ENCODE measurements around the gene HAPLN2.
"Not testable (repeated sequence)": the region's sequence is repeated elsewhere in the genome, so short reads cannot be mapped to it uniquely, and the experiment has no call there.

HAPLN2 gene

DNA sequence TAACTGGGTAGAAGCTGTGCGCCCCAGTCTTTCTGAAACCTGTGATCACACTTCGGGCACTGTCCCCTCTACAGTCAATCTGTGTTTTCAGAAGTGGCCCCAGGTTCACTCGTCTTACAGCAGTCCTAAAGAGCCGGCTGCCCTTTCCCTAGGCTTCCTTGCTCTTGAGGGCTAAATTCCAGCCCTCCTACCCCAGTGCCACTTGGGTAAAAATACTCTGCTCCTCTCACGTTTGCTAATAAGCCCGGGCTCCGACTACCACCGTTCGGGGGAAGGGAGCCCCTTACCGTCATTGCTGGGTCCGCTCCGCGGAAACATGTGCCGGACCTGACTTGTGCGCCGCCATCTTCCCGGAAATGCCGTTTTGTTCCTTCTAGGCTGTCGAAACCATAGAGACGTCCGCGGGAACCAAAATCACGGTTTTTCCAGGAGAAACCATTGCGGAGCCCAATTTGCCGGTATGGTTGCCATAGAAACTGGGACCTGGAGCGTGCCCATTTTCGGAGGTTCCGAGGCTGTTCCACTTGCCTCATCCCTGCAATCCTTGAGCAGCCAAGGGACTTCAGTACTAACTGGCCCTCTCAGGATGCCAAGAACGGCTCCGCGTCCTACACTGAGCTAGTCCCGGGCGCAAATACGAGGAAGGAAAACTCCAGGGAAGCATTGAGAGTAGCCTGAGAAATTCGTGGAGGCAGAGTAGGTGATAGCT lies 17.9 kb upstream of the HAPLN2 start, which contains the start of gene GPATCH4:
GPATCH4 (minus strand) TSS at position 358 of the 709 bp plus-strand sequence.
- DNase-seq (ENCODE audit: low spot score) = peak; percentile 73
- Histone ChIP-seq H2AFZ (ENCODE audit: low read length) (peak within 1 kb of the TSS; percentile 93), H3K36me3 (replicated peaks in 1 of 2; ENCODE audit: control insufficient read depth in 2 of 2, insufficient read depth in 2 of 2, low read length in 2 of 2) (peaks cover 19 to 35% of the 10 kb centered on the region in 2 donors), H3K9ac (ENCODE audit: low read depth, low read length, poor library complexity) (peak within 1 kb of the TSS; percentile 75), H3K4ac (ENCODE audit: low read length) (no peak within 1 kb of the TSS), H4K8ac (ENCODE audit: low read depth, low read length) (no peak within 1 kb of the TSS), H2BK5ac (ENCODE audit: low read length) (peak within 1 kb of the TSS; percentile 30), H3K4me2 (ENCODE audit: insufficient read depth, low read length, poor library complexity, severe bottlenecking) (peak within 1 kb of the TSS; percentile 72), H2BK120ac (ENCODE audit: low read depth, low read length) (no peak within 1 kb of the TSS), H3K23ac (ENCODE audit: low read depth, low read length, poor library complexity) (no peak within 1 kb of the TSS), H3K14ac (ENCODE audit: low read length) (no peak within 1 kb of the TSS), H3K9me3 (replicated peaks in 1 of 2; ENCODE audit: control insufficient read depth in 2 of 2, insufficient read depth in 1 of 2, low read depth in 1 of 2, low read length in 2 of 2) (no peaks in the 10 kb centered on the region), H3K79me1 (ENCODE audit: low read depth, low read length) (peaks cover 4% of the 10 kb centered on the region), H3K27me3 (ENCODE audit: control insufficient read depth in 3 of 3, insufficient read depth in 3 of 3, low read depth in 1 of 3, low read length in 3 of 3) (no peaks in the 10 kb centered on the region), H3K4me1 (ENCODE audit: control insufficient read depth in 2 of 2, insufficient read depth in 1 of 2, low read depth in 1 of 2, low read length in 2 of 2) (peaks cover 2 to 5% of the 10 kb centered on the region in 2 donors), H2BK12ac (ENCODE audit: low read length) (no peak within 1 kb of the TSS), H2AK5ac (ENCODE audit: low read depth, low read length) (no peak within 1 kb of the TSS), H3K18ac (ENCODE audit: low read length) (peak within 1 kb of the TSS; percentile 83), H4K91ac (ENCODE audit: low read depth, low read length, poor library complexity) (no peak within 1 kb of the TSS), H2BK15ac (ENCODE audit: low read length) (no peak within 1 kb of the TSS), H3K4me3 (ENCODE audit: low read length in 2 of 2) (peak within 1 kb of the TSS; percentile 74 to 86), H3K27ac (replicated peaks; ENCODE audit: low read length) (peak within 1 kb of the TSS; percentile 82)
- WGBS, 2 donors (ENCODE audit: extremely low coverage in 2 of 2, insufficient read length in 2 of 2, insufficient replicate concordance in 1 of 2) = no CpG with 5 or more reads among the region's 35 CpGs

DNA sequence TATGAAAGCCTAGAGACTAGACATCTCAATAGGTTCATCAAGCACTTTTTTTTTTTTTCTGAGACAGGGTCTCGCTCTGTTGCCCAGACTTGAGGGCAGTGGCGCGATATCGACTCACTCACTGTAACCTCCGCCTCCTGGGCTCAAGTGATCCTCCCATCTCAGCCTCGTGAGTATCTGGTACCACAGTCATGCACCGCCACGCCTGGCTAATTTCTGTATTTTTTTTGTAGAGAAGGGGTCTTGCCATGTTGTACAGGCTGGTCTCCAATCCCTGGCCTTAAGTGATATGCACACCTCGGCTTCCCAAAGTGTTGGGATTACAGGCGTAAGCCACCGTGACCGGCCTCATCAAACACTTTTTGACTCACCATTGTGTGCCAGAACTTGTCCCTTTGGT lies 17.3 kb upstream of the HAPLN2 start:
- DNase-seq (ENCODE audit: low spot score) = no peak

DNA sequence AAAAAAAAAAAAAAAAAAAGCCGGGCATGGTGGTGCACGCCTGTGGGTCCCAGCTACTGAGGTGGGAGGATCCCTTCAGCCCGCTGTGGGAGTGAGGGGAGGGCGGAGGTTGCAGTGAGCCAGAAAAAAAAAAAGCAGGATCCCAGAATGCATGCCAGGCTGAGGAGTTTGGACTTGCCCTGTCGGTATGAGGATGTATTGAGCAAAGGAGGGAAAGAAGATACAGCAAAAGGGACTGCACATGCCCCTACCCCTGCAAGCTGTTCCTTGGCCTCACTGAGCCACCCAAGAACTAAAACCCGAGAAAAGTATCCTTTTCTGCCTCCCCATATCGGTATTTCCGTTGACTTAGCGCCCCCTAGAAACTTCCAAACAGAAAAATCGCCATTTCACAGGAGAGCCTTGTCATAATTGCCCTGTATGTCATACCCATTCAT lies 16.6 kb upstream of the HAPLN2 start:
- no peak overlapping the region for H3K23ac ChIP-seq (ENCODE audit: low read depth, low read length, poor library complexity)
- WGBS, 2 donors (ENCODE audit: extremely low coverage in 2 of 2, insufficient read length in 2 of 2, insufficient replicate concordance in 1 of 2) = no CpG with 5 or more reads among the region's 10 CpGs
- DNase-seq (ENCODE audit: low spot score) = no peak

More for the DNA sequence above, 17.3 kb upstream of the HAPLN2 start:
- Histone ChIP-seq H3K4me1 (ENCODE audit: control insufficient read depth in 2 of 2, insufficient read depth in 1 of 2, low read depth in 1 of 2, low read length in 2 of 2) (peaks cover 2 to 5% of the 10 kb centered on the region in 2 donors), H3K18ac (ENCODE audit: low read length) (no peak overlapping the region), H3K27ac (replicated peaks; ENCODE audit: low read length) (peak overlapping the region; percentile 82), H4K8ac (ENCODE audit: low read depth, low read length) (no peak overlapping the region), H2BK120ac (ENCODE audit: low read depth, low read length) (no peak overlapping the region), H3K4me3 (ENCODE audit: low read length in 2 of 2) (peak overlapping the region; percentile 74 to 86), H3K4me2 (ENCODE audit: insufficient read depth, low read length, poor library complexity, severe bottlenecking) (peak overlapping the region; percentile 54), H3K9ac (ENCODE audit: low read depth, low read length, poor library complexity) (no peak overlapping the region), H2BK15ac (ENCODE audit: low read length) (no peak overlapping the region), H3K23ac (ENCODE audit: low read depth, low read length, poor library complexity) (no peak overlapping the region), H2BK12ac (ENCODE audit: low read length) (no peak overlapping the region), H3K14ac (ENCODE audit: low read length) (no peak overlapping the region), H3K4ac (ENCODE audit: low read length) (no peak overlapping the region), H2AK5ac (ENCODE audit: low read depth, low read length) (no peak overlapping the region), H4K91ac (ENCODE audit: low read depth, low read length, poor library complexity) (no peak overlapping the region), H3K36me3 (replicated peaks in 1 of 2; ENCODE audit: control insufficient read depth in 2 of 2, insufficient read depth in 2 of 2, low read length in 2 of 2) (peaks cover 15 to 29% of the 10 kb centered on the region in 2 donors), H2BK5ac (ENCODE audit: low read length) (peak overlapping the region; percentile 30), H2AFZ (ENCODE audit: low read length) (peak overlapping the region; percentile 93), H3K27me3 (ENCODE audit: control insufficient read depth in 3 of 3, insufficient read depth in 3 of 3, low read depth in 1 of 3, low read length in 3 of 3) (no peaks in the 10 kb centered on the region), H3K79me1 (ENCODE audit: low read depth, low read length) (peaks cover 4% of the 10 kb centered on the region), H3K9me3 (replicated peaks in 1 of 2; ENCODE audit: control insufficient read depth in 2 of 2, insufficient read depth in 1 of 2, low read depth in 1 of 2, low read length in 2 of 2) (no peaks in the 10 kb centered on the region)
- WGBS, 2 donors (ENCODE audit: extremely low coverage in 2 of 2, insufficient read length in 2 of 2, insufficient replicate concordance in 1 of 2) = no CpG with 5 or more reads among the region's 12 CpGs

DNA sequence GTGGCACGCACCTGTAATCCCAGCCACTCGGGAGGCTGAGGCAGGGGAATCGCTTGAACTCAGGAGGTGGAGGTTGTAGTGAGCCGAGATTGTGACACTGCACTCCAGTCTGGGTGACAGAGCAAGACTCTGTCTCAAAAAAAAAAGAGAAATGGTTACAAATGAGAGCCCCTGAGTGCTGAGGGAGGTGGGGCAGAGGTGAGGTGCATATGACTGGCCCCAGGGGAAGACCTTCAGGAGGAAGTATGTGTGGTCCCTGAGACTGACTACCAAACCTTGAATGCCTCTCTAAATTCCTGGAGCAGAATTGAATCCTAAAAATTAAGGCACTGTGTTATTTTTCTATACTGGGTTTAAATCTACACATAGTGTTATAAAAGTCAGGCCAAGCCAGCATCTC lies 11.9 kb upstream of the HAPLN2 start:
- H3K23ac ChIP-seq (ENCODE audit: low read depth, low read length, poor library complexity) = not testable (repeated sequence)

More for the DNA sequence above, 16.6 kb upstream of the HAPLN2 start:
- Histone ChIP-seq H3K4me2 (ENCODE audit: insufficient read depth, low read length, poor library complexity, severe bottlenecking) (no peak overlapping the region), H2AK5ac (ENCODE audit: low read depth, low read length) (no peak overlapping the region), H4K91ac (ENCODE audit: low read depth, low read length, poor library complexity) (no peak overlapping the region), H3K36me3 (replicated peaks in 1 of 2; ENCODE audit: control insufficient read depth in 2 of 2, insufficient read depth in 2 of 2, low read length in 2 of 2) (peaks cover 11 to 22% of the 10 kb centered on the region in 2 donors), H3K27me3 (ENCODE audit: control insufficient read depth in 3 of 3, insufficient read depth in 3 of 3, low read depth in 1 of 3, low read length in 3 of 3) (no peaks in the 10 kb centered on the region), H3K9ac (ENCODE audit: low read depth, low read length, poor library complexity) (no peak overlapping the region), H2BK15ac (ENCODE audit: low read length) (no peak overlapping the region), H2BK5ac (ENCODE audit: low read length) (no peak overlapping the region), H2BK12ac (ENCODE audit: low read length) (no peak overlapping the region), H4K8ac (ENCODE audit: low read depth, low read length) (no peak overlapping the region), H3K18ac (ENCODE audit: low read length) (peak overlapping the region; percentile 79), H3K4ac (ENCODE audit: low read length) (no peak overlapping the region), H2BK120ac (ENCODE audit: low read depth, low read length) (no peak overlapping the region), H3K27ac (replicated peaks; ENCODE audit: low read length) (no peak overlapping the region), H3K9me3 (replicated peaks in 1 of 2; ENCODE audit: control insufficient read depth in 2 of 2, insufficient read depth in 1 of 2, low read depth in 1 of 2, low read length in 2 of 2) (no peaks in the 10 kb centered on the region), H3K79me1 (ENCODE audit: low read depth, low read length) (peaks cover 4% of the 10 kb centered on the region), H2AFZ (ENCODE audit: low read length) (peak overlapping the region; percentile 36), H3K4me3 (ENCODE audit: low read length in 2 of 2) (no peak overlapping the region), H3K4me1 (ENCODE audit: control insufficient read depth in 2 of 2, insufficient read depth in 1 of 2, low read depth in 1 of 2, low read length in 2 of 2) (peaks cover 2 to 5% of the 10 kb centered on the region in 2 donors), H3K14ac (ENCODE audit: low read length) (no peak overlapping the region)

More for the DNA sequence above, 11.9 kb upstream of the HAPLN2 start:
- not testable (repeated sequence) for H2BK15ac ChIP-seq (ENCODE audit: low read length); H2BK12ac ChIP-seq (ENCODE audit: low read length); H3K36me3 ChIP-seq (replicated peaks in 1 of 2; ENCODE audit: control insufficient read depth in 2 of 2, insufficient read depth in 2 of 2, low read length in 2 of 2); H3K79me1 ChIP-seq (ENCODE audit: low read depth, low read length); H2BK120ac ChIP-seq (ENCODE audit: low read depth, low read length); H3K4me1 ChIP-seq (ENCODE audit: control insufficient read depth in 2 of 2, insufficient read depth in 1 of 2, low read depth in 1 of 2, low read length in 2 of 2); DNase-seq (ENCODE audit: low spot score); H2AFZ ChIP-seq (ENCODE audit: low read length); H3K18ac ChIP-seq (ENCODE audit: low read length); H4K91ac ChIP-seq (ENCODE audit: low read depth, low read length, poor library complexity); H3K4me3 ChIP-seq (ENCODE audit: low read length in 2 of 2); H3K9ac ChIP-seq (ENCODE audit: low read depth, low read length, poor library complexity); H3K4me2 ChIP-seq (ENCODE audit: insufficient read depth, low read length, poor library complexity, severe bottlenecking); H3K27ac ChIP-seq (replicated peaks; ENCODE audit: low read length); H2AK5ac ChIP-seq (ENCODE audit: low read depth, low read length); H3K4ac ChIP-seq (ENCODE audit: low read length); H3K14ac ChIP-seq (ENCODE audit: low read length); H4K8ac ChIP-seq (ENCODE audit: low read depth, low read length); H3K27me3 ChIP-seq (ENCODE audit: control insufficient read depth in 3 of 3, insufficient read depth in 3 of 3, low read depth in 1 of 3, low read length in 3 of 3); H2BK5ac ChIP-seq (ENCODE audit: low read length); H3K9me3 ChIP-seq (replicated peaks in 1 of 2; ENCODE audit: control insufficient read depth in 2 of 2, insufficient read depth in 1 of 2, low read depth in 1 of 2, low read length in 2 of 2)
- WGBS, 2 donors (ENCODE audit: extremely low coverage in 2 of 2, insufficient read length in 2 of 2, insufficient replicate concordance in 1 of 2) = no CpG with 5 or more reads among the region's 4 CpGs

All from neuronal stem cell (in vitro differentiated cells).